ENCODE results near the gene CAPS. TPM values are rescaled to one million over a fixed set of nuclear protein-coding genes. Genes with fewer than 3 reads are reported as not detected.

CAPS gene
- total RNA-seq, 1 donor from 2014 or later, result 21.6 TPM

DNA sequence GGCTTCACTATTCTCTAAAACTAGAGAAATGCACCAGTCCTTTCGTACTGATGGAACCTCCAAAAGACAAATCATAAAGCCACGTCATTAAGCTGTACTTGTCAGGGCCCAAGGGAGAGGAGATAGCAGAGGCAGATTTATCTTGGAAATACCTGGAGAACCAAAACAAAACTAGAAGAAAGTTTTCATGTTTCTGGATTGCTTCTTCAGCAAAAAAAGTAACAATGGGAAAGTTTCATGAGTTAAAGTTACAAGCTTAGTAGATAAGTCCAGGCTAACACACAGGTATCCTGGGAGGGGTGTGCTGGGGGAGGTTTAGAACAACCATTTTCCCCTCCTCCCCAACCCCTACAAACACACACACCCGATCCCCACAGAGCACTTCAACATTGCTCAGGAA is 42.3 kb downstream of the CAPS start:
- no peak overlapping the region for H3K4me3 Mint-ChIP-seq
- POLR2A ChIA-PET, result no interaction called here

DNA sequence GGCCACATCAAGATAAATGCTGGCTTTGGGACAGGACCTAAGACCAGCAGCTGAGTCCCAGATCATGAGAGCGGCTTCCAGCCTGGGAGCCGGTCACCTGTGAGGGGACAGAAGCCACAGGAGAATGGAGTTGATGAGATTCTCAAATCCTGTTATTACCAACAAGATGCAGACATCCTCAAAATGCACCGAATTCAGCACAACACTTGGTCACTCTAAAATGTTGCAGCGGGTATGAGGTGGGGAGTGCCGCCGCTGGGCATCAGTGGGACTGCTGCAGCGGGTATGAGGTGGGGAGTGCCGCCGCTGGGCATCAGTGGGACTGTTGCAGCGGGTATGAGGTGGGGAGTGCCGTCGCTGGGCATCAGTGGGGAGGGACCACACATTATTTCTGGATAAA is 42.7 kb downstream of the CAPS start:
- ChIA-PET CTCF (interaction anchor here (1.3 kb wide), 1 partner anchor 11 kb away, joined by 5 read pairs; no protein-coding TSS in a partner anchor), POLR2A (no interaction called here)
- Mint-ChIP-seq H3K4me3 (no peak overlapping the region), H3K27me3 (no peaks in the 10 kb centered on the region), H3K9me3 (no peaks in the 10 kb centered on the region), H3K27ac (no peak overlapping the region), H3K4me1 (peaks cover 77% of the 10 kb centered on the region), H3K36me3 (ENCODE audit: low read depth) (peaks cover 25% of the 10 kb centered on the region)
- intact Hi-C loops (cut with micrococcal nuclease), result no loop called here
- TF ChIP-seq, protein P1, sequence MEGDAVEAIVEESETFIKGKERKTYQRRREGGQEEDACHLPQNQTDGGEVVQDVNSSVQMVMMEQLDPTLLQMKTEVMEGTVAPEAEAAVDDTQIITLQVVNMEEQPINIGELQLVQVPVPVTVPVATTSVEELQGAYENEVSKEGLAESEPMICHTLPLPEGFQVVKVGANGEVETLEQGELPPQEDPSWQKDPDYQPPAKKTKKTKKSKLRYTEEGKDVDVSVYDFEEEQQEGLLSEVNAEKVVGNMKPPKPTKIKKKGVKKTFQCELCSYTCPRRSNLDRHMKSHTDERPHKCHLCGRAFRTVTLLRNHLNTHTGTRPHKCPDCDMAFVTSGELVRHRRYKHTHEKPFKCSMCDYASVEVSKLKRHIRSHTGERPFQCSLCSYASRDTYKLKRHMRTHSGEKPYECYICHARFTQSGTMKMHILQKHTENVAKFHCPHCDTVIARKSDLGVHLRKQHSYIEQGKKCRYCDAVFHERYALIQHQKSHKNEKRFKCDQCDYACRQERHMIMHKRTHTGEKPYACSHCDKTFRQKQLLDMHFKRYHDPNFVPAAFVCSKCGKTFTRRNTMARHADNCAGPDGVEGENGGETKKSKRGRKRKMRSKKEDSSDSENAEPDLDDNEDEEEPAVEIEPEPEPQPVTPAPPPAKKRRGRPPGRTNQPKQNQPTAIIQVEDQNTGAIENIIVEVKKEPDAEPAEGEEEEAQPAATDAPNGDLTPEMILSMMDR (IDR thresholded peaks at IDR 0.05), result no peak
- ATAC-seq (ENCODE audit: low read depth) (no peak), DNase-seq (no peak)

More for the DNA sequence above, 42.3 kb downstream of the CAPS start:
- no peak for DNase-seq
- H3K27me3 Mint-ChIP-seq, result no peaks in the 10 kb centered on the region
- H3K27ac Mint-ChIP-seq, result no peak overlapping the region
- no peaks in the 10 kb centered on the region for H3K9me3 Mint-ChIP-seq
- H3K4me1 Mint-ChIP-seq, result peaks cover 79% of the 10 kb centered on the region
- CTCF ChIA-PET, result interaction anchor here (1.3 kb wide), 1 partner anchor 11 kb away, joined by 5 read pairs; no protein-coding TSS in a partner anchor
- H3K36me3 Mint-ChIP-seq (ENCODE audit: low read depth), result peaks cover 25% of the 10 kb centered on the region
- no peak for ATAC-seq (ENCODE audit: low read depth)
- intact Hi-C loops (cut with micrococcal nuclease), result no loop called here
- TF ChIP-seq, protein P1 (IDR thresholded peaks at IDR 0.05), result no peak

DNA sequence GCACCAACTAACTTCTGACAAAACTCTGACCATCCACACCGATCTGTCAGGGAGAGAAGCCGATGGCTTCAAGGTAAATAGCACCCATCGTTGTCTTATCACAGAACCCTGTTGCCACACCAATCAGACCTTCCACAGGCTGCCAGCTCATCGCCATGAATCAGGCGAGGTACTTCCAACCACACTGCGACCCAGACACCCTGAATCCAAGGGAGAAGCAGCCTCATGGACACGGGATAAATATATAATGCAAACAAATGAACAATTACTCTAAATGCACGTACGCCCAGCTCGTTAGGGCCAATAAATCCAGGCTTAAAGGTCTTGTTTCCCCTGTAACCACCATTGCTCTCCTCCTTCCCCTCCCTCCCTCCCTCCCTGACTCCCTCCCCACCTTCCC is 43.1 kb downstream of the CAPS start:
- no peak overlapping the region for H3K4me3 Mint-ChIP-seq
- intact Hi-C loops (cut with micrococcal nuclease), result no loop called here
- H3K9me3 Mint-ChIP-seq, result no peaks in the 10 kb centered on the region
- no peak for ATAC-seq (ENCODE audit: low read depth)
- TF ChIP-seq, protein P1 (IDR thresholded peaks at IDR 0.05), result no peak
- no peaks in the 10 kb centered on the region for H3K27me3 Mint-ChIP-seq
- peaks cover 25% of the 10 kb centered on the region for H3K36me3 Mint-ChIP-seq (ENCODE audit: low read depth)
- no peak overlapping the region for H3K27ac Mint-ChIP-seq
- POLR2A ChIA-PET, result no interaction called here
- CTCF ChIA-PET, result no interaction called here
- peaks cover 77% of the 10 kb centered on the region for H3K4me1 Mint-ChIP-seq
- no peak for DNase-seq

DNA sequence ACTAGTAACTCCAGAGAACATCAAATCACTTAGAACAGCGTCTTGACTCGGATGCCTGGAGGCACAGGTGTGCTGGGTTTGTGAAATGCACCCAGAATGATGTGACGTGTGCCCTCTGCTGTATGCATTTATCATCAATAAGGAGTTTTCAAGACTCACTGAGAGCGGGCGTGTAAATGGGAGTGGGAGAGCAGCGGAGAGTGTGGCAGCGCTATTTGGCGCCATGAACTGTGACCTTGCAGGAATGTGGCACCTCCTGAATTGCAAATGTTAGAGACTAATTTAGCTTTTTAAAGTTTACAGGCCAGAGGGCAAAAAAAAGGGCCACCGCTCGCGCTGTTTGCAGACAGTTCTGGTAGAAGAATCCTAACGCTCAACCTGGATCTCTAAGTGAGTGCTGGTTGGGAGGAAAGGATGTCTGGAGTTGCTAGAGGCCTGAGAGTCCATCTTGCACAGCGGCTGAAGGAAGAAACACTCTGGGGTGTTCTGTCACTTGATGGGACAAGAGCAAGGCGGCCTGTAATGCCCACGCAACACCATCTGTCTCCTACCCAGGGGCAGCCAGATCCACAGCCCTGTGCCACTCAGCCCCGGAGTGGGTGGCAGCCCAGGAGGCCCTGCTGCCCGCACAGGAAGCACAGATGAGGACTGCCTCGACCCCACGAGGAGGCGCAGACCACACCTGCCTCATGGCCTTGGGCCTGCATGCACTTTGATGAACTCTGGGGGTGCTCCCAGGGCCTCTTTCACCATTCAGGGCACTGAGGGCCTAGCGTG is 44.2 kb downstream of the CAPS start:
- no peaks in the 10 kb centered on the region for H3K9me3 Mint-ChIP-seq
- POLR2A ChIA-PET, result no interaction called here
- CTCF ChIA-PET, result no interaction called here
- ATAC-seq (ENCODE audit: low read depth), result no peak
- H3K4me1 Mint-ChIP-seq, result peaks cover 77% of the 10 kb centered on the region
- no peak overlapping the region for H3K27ac Mint-ChIP-seq
- H3K4me3 Mint-ChIP-seq, result no peak overlapping the region
- TF ChIP-seq, protein P1 (IDR thresholded peaks at IDR 0.05), result no peak
- DNase-seq, result no peak
- intact Hi-C loops (cut with micrococcal nuclease), result no loop called here
- no peaks in the 10 kb centered on the region for H3K27me3 Mint-ChIP-seq
- peaks cover 25% of the 10 kb centered on the region for H3K36me3 Mint-ChIP-seq (ENCODE audit: low read depth)

DNA sequence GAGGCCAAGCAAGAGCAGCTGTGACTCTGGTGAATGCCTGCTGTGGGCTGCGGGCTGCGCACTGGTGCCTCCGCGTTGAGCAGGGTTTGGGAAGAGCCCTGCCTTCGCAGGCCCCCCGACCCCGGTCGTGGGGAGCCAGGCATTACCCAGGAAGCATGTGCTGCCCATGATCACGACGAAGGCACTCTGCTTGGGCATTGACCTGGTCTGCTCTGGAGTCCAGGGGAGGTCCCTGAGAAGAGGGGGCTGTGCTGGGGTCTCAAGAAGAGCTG is 44.7 kb downstream of the CAPS start:
- no peak for ATAC-seq (ENCODE audit: low read depth)
- Mint-ChIP-seq H3K4me3 (no peak overlapping the region), H3K27ac (no peak overlapping the region), H3K4me1 (peaks cover 77% of the 10 kb centered on the region), H3K27me3 (no peaks in the 10 kb centered on the region), H3K36me3 (ENCODE audit: low read depth) (peaks cover 25% of the 10 kb centered on the region), H3K9me3 (no peaks in the 10 kb centered on the region)
- ChIA-PET POLR2A (no interaction called here), CTCF (no interaction called here)
- no peak for DNase-seq
- intact Hi-C loops (cut with micrococcal nuclease), result no loop called here
- TF ChIP-seq, protein P1 (IDR thresholded peaks at IDR 0.05), result no peak

Data from activated B cell treated with CpG ODN at 0.5 μM for 24 hours (primary cell).